ENCODE data around the gene APBB3.

Gene APBB3

DNA sequence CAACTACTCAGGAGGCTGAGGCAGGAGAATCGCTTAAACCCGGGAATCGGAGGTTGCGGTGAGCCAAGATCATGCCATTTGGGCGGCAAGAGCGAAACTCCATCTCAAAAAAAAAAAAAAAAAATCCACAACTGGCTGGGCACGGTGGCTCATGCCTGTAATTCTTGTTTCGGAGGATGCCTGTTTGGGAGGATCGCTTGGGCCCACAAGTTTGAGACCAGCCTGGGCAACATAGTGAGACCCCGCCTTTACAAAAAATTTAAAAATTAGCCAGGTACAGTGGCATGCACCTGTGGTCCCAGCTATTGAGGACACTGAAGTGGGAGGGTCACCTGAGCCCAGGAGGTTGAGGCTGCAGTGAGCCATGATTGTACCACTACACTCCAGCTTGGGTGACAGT, 18.8 kb downstream of the APBB3 start:
- TF ChIP-seq SIN3A (IDR thresholded peaks at IDR 0.05; ENCODE audit: borderline replicate concordance, insufficient read depth, low read length) (no peak), POLR2AphosphoS5 (IDR thresholded peaks at IDR 0.05; ENCODE audit: low read depth, low read length) (no peak), TAF1 (IDR thresholded peaks at IDR 0.05; ENCODE audit: borderline replicate concordance, insufficient read depth, low read length) (no peak), FOXP2 (optimal IDR thresholded peaks at IDR 0.05; ENCODE audit: borderline replicate concordance, extremely low read depth, extremely low read length, insufficient read depth) (no peak)
- TF ChIP-seq, protein P1, sequence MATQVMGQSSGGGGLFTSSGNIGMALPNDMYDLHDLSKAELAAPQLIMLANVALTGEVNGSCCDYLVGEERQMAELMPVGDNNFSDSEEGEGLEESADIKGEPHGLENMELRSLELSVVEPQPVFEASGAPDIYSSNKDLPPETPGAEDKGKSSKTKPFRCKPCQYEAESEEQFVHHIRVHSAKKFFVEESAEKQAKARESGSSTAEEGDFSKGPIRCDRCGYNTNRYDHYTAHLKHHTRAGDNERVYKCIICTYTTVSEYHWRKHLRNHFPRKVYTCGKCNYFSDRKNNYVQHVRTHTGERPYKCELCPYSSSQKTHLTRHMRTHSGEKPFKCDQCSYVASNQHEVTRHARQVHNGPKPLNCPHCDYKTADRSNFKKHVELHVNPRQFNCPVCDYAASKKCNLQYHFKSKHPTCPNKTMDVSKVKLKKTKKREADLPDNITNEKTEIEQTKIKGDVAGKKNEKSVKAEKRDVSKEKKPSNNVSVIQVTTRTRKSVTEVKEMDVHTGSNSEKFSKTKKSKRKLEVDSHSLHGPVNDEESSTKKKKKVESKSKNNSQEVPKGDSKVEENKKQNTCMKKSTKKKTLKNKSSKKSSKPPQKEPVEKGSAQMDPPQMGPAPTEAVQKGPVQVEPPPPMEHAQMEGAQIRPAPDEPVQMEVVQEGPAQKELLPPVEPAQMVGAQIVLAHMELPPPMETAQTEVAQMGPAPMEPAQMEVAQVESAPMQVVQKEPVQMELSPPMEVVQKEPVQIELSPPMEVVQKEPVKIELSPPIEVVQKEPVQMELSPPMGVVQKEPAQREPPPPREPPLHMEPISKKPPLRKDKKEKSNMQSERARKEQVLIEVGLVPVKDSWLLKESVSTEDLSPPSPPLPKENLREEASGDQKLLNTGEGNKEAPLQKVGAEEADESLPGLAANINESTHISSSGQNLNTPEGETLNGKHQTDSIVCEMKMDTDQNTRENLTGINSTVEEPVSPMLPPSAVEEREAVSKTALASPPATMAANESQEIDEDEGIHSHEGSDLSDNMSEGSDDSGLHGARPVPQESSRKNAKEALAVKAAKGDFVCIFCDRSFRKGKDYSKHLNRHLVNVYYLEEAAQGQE (IDR thresholded peaks at IDR 0.05; ENCODE audit: insufficient read depth in 1 of 2, low read depth in 2 of 2, low read length in 2 of 2) = no peak

DNA sequence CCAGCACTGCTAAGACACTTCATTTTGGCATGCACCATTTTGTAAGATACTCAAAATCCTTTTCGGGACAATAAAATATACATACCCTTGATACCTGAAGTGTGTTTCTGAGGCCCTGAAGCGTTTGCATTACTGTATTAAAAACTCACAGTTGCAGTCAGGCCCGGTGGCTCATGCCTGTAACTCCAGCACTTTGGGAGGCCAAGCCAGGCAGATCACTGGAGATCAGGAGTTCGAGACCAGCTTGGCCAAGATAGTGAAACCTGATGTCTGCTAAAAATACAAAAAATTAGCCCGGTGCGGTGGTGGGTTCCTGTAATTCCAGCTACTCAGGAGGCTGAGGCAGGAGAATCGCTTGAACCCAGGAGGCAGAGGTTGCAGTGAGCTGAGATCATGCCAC, 19.4 kb downstream of the APBB3 start:
- TF ChIP-seq FOXP2 (optimal IDR thresholded peaks at IDR 0.05; ENCODE audit: borderline replicate concordance, extremely low read depth, extremely low read length, insufficient read depth) (no peak), POLR2AphosphoS5 (IDR thresholded peaks at IDR 0.05; ENCODE audit: low read depth, low read length) (no peak)
- TF ChIP-seq, protein P1 (IDR thresholded peaks at IDR 0.05; ENCODE audit: insufficient read depth in 1 of 2, low read depth in 2 of 2, low read length in 2 of 2) = no peak

DNA sequence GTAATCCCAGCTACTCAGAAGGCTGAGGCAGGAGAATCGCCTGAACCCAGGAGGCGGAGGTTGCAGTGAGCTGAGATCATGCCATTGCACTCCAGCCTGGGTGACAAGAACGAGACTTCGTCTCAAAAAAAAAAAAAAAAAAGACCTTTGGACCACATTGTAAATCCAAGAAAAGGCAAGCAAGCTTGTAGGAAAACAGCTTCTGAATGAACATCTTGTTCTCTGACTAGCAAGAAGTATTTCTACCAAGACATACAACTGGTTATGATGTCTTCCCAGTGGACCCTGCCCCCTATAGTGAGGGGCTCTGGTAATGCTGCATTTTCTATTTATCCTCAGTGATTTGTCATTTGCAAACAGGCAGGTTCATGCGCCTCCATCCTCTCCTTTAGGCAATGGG, 21.4 kb downstream of the APBB3 start:
- TF ChIP-seq SIN3A (IDR thresholded peaks at IDR 0.05; ENCODE audit: borderline replicate concordance, insufficient read depth, low read length) = no peak
- no peak for TF ChIP-seq POLR2AphosphoS5 (IDR thresholded peaks at IDR 0.05; ENCODE audit: low read depth, low read length)
- TF ChIP-seq TAF1 (IDR thresholded peaks at IDR 0.05; ENCODE audit: borderline replicate concordance, insufficient read depth, low read length) = no peak
- TF ChIP-seq, protein P1 (IDR thresholded peaks at IDR 0.05; ENCODE audit: insufficient read depth in 1 of 2, low read depth in 2 of 2, low read length in 2 of 2) = no peak
- TF ChIP-seq FOXP2 (optimal IDR thresholded peaks at IDR 0.05; ENCODE audit: borderline replicate concordance, extremely low read depth, extremely low read length, insufficient read depth) = no peak

DNA sequence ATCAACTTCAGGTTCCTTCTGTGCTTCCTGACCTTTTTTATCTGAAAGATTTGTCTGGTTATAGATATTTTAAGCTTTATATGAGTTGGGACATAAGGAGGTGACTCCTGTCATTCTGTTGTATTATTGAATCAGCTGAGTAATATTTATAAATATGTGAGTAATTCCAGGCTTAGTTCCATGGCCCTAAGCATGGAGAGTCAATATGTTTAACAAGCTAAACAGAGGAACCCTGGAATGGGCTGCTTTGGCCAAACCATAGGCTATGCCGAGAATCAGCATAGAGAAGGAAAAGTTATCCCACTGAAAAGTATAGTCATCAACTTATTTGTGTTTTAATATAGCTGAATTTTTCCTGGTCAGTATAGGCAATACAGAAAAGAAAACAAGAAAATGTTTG, 24.2 kb downstream of the APBB3 start:
- TF ChIP-seq SIN3A (IDR thresholded peaks at IDR 0.05; ENCODE audit: borderline replicate concordance, insufficient read depth, low read length) (no peak), POLR2AphosphoS5 (IDR thresholded peaks at IDR 0.05; ENCODE audit: low read depth, low read length) (no peak), FOXP2 (optimal IDR thresholded peaks at IDR 0.05; ENCODE audit: borderline replicate concordance, extremely low read depth, extremely low read length, insufficient read depth) (no peak), TAF1 (IDR thresholded peaks at IDR 0.05; ENCODE audit: borderline replicate concordance, insufficient read depth, low read length) (no peak)

DNA sequence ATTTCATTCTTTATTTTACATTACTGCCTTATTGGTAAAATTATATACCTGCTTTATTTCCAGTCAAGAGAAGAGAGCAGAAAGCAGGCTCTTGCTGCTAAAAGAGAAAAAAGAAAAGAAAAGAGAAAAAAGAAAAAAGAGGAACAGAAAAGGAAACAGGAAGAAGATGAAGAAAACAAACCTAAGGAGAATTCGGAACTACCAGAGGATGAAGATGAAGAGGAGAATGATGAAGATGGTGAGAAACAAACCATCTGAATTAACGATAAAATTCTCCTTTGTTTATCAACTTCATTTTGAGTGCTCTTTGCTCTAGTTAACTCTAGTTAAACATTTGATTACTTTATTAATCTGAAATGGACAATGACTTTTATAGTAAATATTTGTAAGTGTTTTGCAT, 40.4 kb downstream of the APBB3 start:
- TF ChIP-seq, protein P1 (IDR thresholded peaks at IDR 0.05; ENCODE audit: insufficient read depth in 1 of 2, low read depth in 2 of 2, low read length in 2 of 2) = no peak
- no peak for TF ChIP-seq SIN3A (IDR thresholded peaks at IDR 0.05; ENCODE audit: borderline replicate concordance, insufficient read depth, low read length)
- TF ChIP-seq POLR2AphosphoS5 (IDR thresholded peaks at IDR 0.05; ENCODE audit: low read depth, low read length) = no peak
- no peak for TF ChIP-seq TAF1 (IDR thresholded peaks at IDR 0.05; ENCODE audit: borderline replicate concordance, insufficient read depth, low read length)
- TF ChIP-seq FOXP2 (optimal IDR thresholded peaks at IDR 0.05; ENCODE audit: borderline replicate concordance, extremely low read depth, extremely low read length, insufficient read depth) = no peak
